GM23338 (cell line): ENCODE data around the gene TMEM147. TPM values are rescaled to one million over a fixed set of nuclear protein-coding genes. Genes with fewer than 3 reads are reported as not detected.

Experiments used
- ATAC-seq: fragments of 200-7000 bp; cut with Tn5 transposase; 3 replicates; pipeline ENCODE4 v1.9.1; 2020
- DNase-seq: peaks from one replicate; pipeline ENCODE4 v3.0.0-alpha.2; 2015; ENCODE audit warnings: low spot score
- H2AFZ ChIP-seq: fragments of 200-600 bp; sonication (generic); 2 replicates; pipeline ENCODE4 v1.8.0; 2016; ENCODE audit warnings: antibody characterized with exemption, mild to moderate bottlenecking, moderate library complexity
- H3F3A ChIP-seq: fragments of 200-600 bp; sonication (generic); replicated peaks from 2 replicates; pipeline ENCODE4 v1.8.0; 2017; ENCODE audit warnings: antibody characterized with exemption, mixed run types, low read depth
- H3K27ac ChIP-seq: fragments of 200-600 bp; sonication (generic); 2 replicates; pipeline ENCODE4 v1.6.1; 2016; ENCODE audit warnings: low read depth
- H3K27me3 ChIP-seq: fragments of 200-600 bp; sonication (generic); 2 replicates; pipeline ENCODE4 v1.8.0; 2016; ENCODE audit warnings: mild to moderate bottlenecking, mixed run types, moderate library complexity; ENCODE audit not compliant: insufficient read depth
- H3K36me3 ChIP-seq: fragments of 200-600 bp; sonication (generic); 2 replicates; pipeline ENCODE4 v1.8.0; 2016; ENCODE audit warnings: mild to moderate bottlenecking; ENCODE audit not compliant: insufficient read depth
- H3K4me1 ChIP-seq: fragments of 200-600 bp; sonication (generic); 2 replicates; pipeline ENCODE4 v1.8.0; 2016; ENCODE audit warnings: mild to moderate bottlenecking, moderate library complexity; ENCODE audit not compliant: insufficient read depth
- H3K4me2 ChIP-seq: fragments of 200-600 bp; sonication (generic); 2 replicates; pipeline ENCODE4 v1.7.1; 2017; ENCODE audit warnings: mixed run types
- H3K4me3 ChIP-seq: fragments of 200-600 bp; sonication (generic); 2 replicates; pipeline ENCODE4 v1.6.1; 2016; ENCODE audit warnings: mixed run types
- H3K79me2 ChIP-seq: fragments of 200-600 bp; sonication (generic); replicated peaks from 2 replicates; pipeline ENCODE4 v1.8.0; 2017; ENCODE audit warnings: mild to moderate bottlenecking; ENCODE audit not compliant: insufficient read depth
- H3K9me2 ChIP-seq: fragments of 200-600 bp; sonication (generic); 2 replicates; pipeline ENCODE4 v1.8.0; 2017; ENCODE audit not compliant: insufficient read depth
- H4K20me1 ChIP-seq: fragments of 200-600 bp; sonication (generic); replicated peaks from 2 replicates; pipeline ENCODE4 v1.8.0; 2017; ENCODE audit warnings: mild to moderate bottlenecking; ENCODE audit not compliant: insufficient read depth
- H3K27ac Mint-ChIP-seq: 2 replicates; pipeline ENCODE4 v1.8.0; 2020; ENCODE audit warnings: inconsistent platforms, mild to moderate bottlenecking, moderate library complexity, mixed read lengths
- H3K27me3 Mint-ChIP-seq: 3 replicates; pipeline ENCODE4 v1.8.0; 2022; ENCODE audit warnings: low read depth, mild to moderate bottlenecking, moderate library complexity, mixed read lengths, inconsistent platforms; ENCODE audit not compliant: insufficient read depth, poor library complexity
- H3K36me3 Mint-ChIP-seq: 3 replicates; pipeline ENCODE4 v1.8.0; 2021; ENCODE audit warnings: low read depth, mild to moderate bottlenecking, inconsistent platforms, moderate library complexity, mixed read lengths
- H3K4me1 Mint-ChIP-seq: 3 replicates; pipeline ENCODE4 v1.8.0; 2020; ENCODE audit warnings: mild to moderate bottlenecking, inconsistent platforms, mixed read lengths
- H3K4me3 Mint-ChIP-seq: 3 replicates; pipeline ENCODE4 v1.8.0; 2021; ENCODE audit warnings: moderate library complexity, mild to moderate bottlenecking, inconsistent platforms, mixed read lengths
- H3K9me3 Mint-ChIP-seq: 3 replicates; pipeline ENCODE4 v1.8.0; 2020; ENCODE audit warnings: moderate library complexity, mild to moderate bottlenecking, inconsistent platforms, mixed read lengths
- CREB1 ChIP-seq: fragments of 250-450 bp; sonication (Bioruptor Pico); IDR thresholded peaks from 2 replicates; pipeline ENCODE4 v1.5.0; 2020; ENCODE audit warnings: low read depth, mild to moderate bottlenecking, moderate library complexity
- CTCF ChIP-seq, 2 experiments: fragments of 200-600 bp in 1 of 2; sonication (generic) in 1 of 2; conservative IDR thresholded peaks; 2 replicates each; pipeline versions ENCODE4 v1.5.1 to v1.6.1; 2016 to 2017; ENCODE audit warnings: antibody characterized with exemption in 2 of 2, low read depth in 2 of 2, mild to moderate bottlenecking in 2 of 2, moderate library complexity in 1 of 2
- ETS1 ChIP-seq: IDR thresholded peaks from 2 replicates; pipeline ENCODE4 v1.6.1; 2016; ENCODE audit warnings: antibody characterized with exemption
- EZH2 ChIP-seq: fragments of 200-600 bp; sonication (generic); IDR thresholded peaks from one replicate; pipeline ENCODE4 v1.8.0; 2017; ENCODE audit warnings: antibody characterized with exemption, mild to moderate bottlenecking, low read depth; ENCODE audit not compliant: unreplicated experiment
- EZH2phosphoT487 ChIP-seq: fragments of 200-600 bp; sonication (generic); IDR thresholded peaks from one replicate; pipeline ENCODE4 v1.8.1; 2018; ENCODE audit warnings: antibody characterized with exemption; ENCODE audit not compliant: unreplicated experiment
- JUNB ChIP-seq: IDR thresholded peaks from one replicate; pipeline ENCODE4 v1.6.1; 2016; ENCODE audit warnings: antibody characterized with exemption; ENCODE audit not compliant: unreplicated experiment
- NANOG ChIP-seq: IDR thresholded peaks from 2 replicates; pipeline ENCODE4 v1.6.1; 2016; ENCODE audit warnings: antibody characterized with exemption, borderline replicate concordance
- POLR2AphosphoS5 ChIP-seq: IDR thresholded peaks from 2 replicates; pipeline ENCODE4 v1.6.1; 2016; ENCODE audit warnings: antibody characterized with exemption, low read depth
- STAT1 ChIP-seq: IDR thresholded peaks from one replicate; pipeline ENCODE4 v1.6.1; 2016; ENCODE audit warnings: antibody characterized with exemption; ENCODE audit not compliant: unreplicated experiment
- ZNF114 ChIP-seq: fragments of 250-450 bp; sonication (Bioruptor Pico); IDR thresholded peaks from 2 replicates; pipeline ENCODE4 v1.5.0; 2020; ENCODE audit warnings: mild to moderate bottlenecking, moderate library complexity
- ZNF331 ChIP-seq: fragments of 250-450 bp; sonication (Bioruptor Pico); IDR thresholded peaks from 2 replicates; pipeline ENCODE4 v1.5.0; 2020; ENCODE audit warnings: low read depth, mild to moderate bottlenecking, moderate library complexity
- ZNF462 ChIP-seq: fragments of 250-450 bp; sonication (Bioruptor Pico); IDR thresholded peaks from 2 replicates; pipeline ENCODE4 v1.5.0; 2020; ENCODE audit warnings: mild to moderate bottlenecking, moderate library complexity
- polyA plus RNA-seq: library from polyadenylated mRNA; unstranded; fragments of >200 nt; fragmentation: Nextera tagmentation; extraction: Ambion mirVana; gene quantifications from 2 replicates; pipeline ENCODE4 v1.2.1, GENCODE V29; 2016
- total RNA-seq: library from RNA; depleted of rRNA; stranded (reverse); fragments of >200 nt; shearing (Covaris generic); gene quantifications from 2 replicates; pipeline ENCODE4 v1.2.3, GENCODE V29; 2014
- TF ChIP-seq, protein P1 (sequence below): IDR thresholded peaks from one replicate; pipeline ENCODE4 v1.6.1; 2018; ENCODE audit warnings: antibody characterized with exemption; ENCODE audit not compliant: unreplicated experiment

Gene TMEM147
- total and polyA plus RNA-seq, 2 experiments from 2014 or later, result 164 to 272 TPM

DNA sequence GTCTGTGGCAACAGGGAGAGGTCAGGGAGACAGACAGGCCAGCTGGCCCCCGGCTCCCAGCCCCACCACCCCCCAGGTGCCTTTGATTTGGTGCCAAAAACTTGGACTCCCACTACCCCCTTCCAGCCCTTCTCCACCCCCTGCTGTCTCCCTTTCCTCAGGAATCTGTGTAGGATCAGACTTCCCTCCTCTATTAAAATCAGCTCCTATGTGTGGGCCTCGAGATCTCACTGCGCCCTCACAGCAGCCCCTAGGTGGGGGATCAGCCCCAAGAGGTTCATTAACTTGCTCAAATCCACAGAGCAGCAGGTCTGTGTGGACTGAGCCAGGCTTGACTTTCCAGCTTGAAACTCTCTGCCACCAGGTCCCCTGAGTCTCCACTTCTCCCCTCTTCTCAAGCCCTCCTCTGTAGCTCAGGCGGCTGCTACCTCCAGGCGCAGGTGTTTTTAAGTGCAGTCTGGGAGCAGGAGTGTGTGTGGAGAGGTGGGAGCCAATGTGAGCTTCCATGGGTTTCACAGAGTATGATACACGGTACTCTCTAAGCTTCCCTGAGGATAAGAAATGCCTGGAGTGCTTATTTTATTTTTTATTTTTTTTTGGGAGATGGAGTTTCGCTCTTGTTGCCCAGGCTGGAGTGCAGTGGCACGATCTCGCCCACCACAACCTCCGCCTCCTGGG is 10.5 kb upstream of the TMEM147 start:
- Histone ChIP-seq H3K36me3 (no peaks in the 10 kb centered on the region), H3K27ac (no peak overlapping the region), H3K4me3 (no peak overlapping the region; the same call in 1 of the 2 replicates), H3K79me2 (no peaks in the 10 kb centered on the region), H3K9me2 (no peaks in the 10 kb centered on the region), H2AFZ (no peak overlapping the region), H3K4me1 (peaks cover 16% of the 10 kb centered on the region), H3K27me3 (peaks cover 31% of the 10 kb centered on the region), H3K4me2 (peak overlapping the region; percentile 83; the same call in 1 of the 2 replicates), H4K20me1 (no peaks in the 10 kb centered on the region; the same call in 1 of the 2 replicates), H3F3A (peaks cover 6% of the 10 kb centered on the region; the same call in 1 of the 2 replicates)
- H3K27me3 Mint-ChIP-seq, result peaks cover 27% of the 10 kb centered on the region
- no peak for TF ChIP-seq ZNF462 (CRISPR knock-in tag)
- TF ChIP-seq, protein P1, sequence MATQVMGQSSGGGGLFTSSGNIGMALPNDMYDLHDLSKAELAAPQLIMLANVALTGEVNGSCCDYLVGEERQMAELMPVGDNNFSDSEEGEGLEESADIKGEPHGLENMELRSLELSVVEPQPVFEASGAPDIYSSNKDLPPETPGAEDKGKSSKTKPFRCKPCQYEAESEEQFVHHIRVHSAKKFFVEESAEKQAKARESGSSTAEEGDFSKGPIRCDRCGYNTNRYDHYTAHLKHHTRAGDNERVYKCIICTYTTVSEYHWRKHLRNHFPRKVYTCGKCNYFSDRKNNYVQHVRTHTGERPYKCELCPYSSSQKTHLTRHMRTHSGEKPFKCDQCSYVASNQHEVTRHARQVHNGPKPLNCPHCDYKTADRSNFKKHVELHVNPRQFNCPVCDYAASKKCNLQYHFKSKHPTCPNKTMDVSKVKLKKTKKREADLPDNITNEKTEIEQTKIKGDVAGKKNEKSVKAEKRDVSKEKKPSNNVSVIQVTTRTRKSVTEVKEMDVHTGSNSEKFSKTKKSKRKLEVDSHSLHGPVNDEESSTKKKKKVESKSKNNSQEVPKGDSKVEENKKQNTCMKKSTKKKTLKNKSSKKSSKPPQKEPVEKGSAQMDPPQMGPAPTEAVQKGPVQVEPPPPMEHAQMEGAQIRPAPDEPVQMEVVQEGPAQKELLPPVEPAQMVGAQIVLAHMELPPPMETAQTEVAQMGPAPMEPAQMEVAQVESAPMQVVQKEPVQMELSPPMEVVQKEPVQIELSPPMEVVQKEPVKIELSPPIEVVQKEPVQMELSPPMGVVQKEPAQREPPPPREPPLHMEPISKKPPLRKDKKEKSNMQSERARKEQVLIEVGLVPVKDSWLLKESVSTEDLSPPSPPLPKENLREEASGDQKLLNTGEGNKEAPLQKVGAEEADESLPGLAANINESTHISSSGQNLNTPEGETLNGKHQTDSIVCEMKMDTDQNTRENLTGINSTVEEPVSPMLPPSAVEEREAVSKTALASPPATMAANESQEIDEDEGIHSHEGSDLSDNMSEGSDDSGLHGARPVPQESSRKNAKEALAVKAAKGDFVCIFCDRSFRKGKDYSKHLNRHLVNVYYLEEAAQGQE, result no peak
- TF ChIP-seq CTCF (conservative IDR thresholded peaks at IDR 0.05; ENCODE audit: low read depth in 2 of 2), result no peak
- TF ChIP-seq EZH2phosphoT487, result no peak
- no peak for TF ChIP-seq ETS1
- TF ChIP-seq STAT1, result no peak
- no peak for TF ChIP-seq NANOG
- TF ChIP-seq ZNF331, result no peak
- TF ChIP-seq JUNB, result no peak
- no peak for TF ChIP-seq ZNF114 (CRISPR knock-in tag)
- no peak for TF ChIP-seq EZH2
- no peak for TF ChIP-seq POLR2AphosphoS5
- no peak for TF ChIP-seq CREB1 (CRISPR knock-in tag)
- no peak overlapping the region; the same call in 2 of the 3 replicates for H3K4me3 Mint-ChIP-seq
- H3K36me3 Mint-ChIP-seq, result peaks cover 3% of the 10 kb centered on the region; the same call in 1 of the 3 replicates
- ATAC-seq (no peak; the same call in 2 of the 3 replicates), DNase-seq (peak; percentile 28)
- H3K27ac Mint-ChIP-seq, result peak overlapping the region; percentile 36; the same call in 1 of the 2 replicates
- peaks cover 33% of the 10 kb centered on the region for H3K4me1 Mint-ChIP-seq
- no peaks in the 10 kb centered on the region for H3K9me3 Mint-ChIP-seq
